Nephron (organoid): ENCODE measurements around the gene C8G.

Experiments used
- H3K27ac Mint-ChIP-seq, 3 experiments: 2 replicates each; pipeline ENCODE4 v1.8.0; 2020; ENCODE audit warnings: mixed read lengths in 3 of 3, mild to moderate bottlenecking in 2 of 3, moderate library complexity in 1 of 3
- H3K27me3 Mint-ChIP-seq: 2 replicates; pipeline ENCODE4 v1.8.0; 2021; ENCODE audit warnings: low read depth, mild to moderate bottlenecking, moderate library complexity, mixed read lengths
- H3K36me3 Mint-ChIP-seq: 2 replicates; pipeline ENCODE4 v1.8.0; 2020; ENCODE audit warnings: low read depth, mixed read lengths
- H3K4me1 Mint-ChIP-seq: 2 replicates; pipeline ENCODE4 v1.8.0; 2020; ENCODE audit warnings: mixed read lengths
- H3K4me3 Mint-ChIP-seq, 3 experiments: 2 replicates each; pipeline ENCODE4 v1.8.0; 2020; ENCODE audit warnings: mild to moderate bottlenecking in 3 of 3, mixed read lengths in 3 of 3, moderate library complexity in 2 of 3
- H3K9me3 Mint-ChIP-seq: 2 replicates; pipeline ENCODE4 v1.8.0; 2020; ENCODE audit warnings: mixed read lengths
- TF ChIP-seq, protein P1 (sequence below), 3 experiments: fragments of 200-600 bp; sonication (generic); IDR thresholded peaks; one replicate each; pipeline ENCODE4 v1.5.0; 2021; ENCODE audit warnings: antibody characterized with exemption in 3 of 3; ENCODE audit not compliant: unreplicated experiment in 3 of 3

C8G gene

DNA sequence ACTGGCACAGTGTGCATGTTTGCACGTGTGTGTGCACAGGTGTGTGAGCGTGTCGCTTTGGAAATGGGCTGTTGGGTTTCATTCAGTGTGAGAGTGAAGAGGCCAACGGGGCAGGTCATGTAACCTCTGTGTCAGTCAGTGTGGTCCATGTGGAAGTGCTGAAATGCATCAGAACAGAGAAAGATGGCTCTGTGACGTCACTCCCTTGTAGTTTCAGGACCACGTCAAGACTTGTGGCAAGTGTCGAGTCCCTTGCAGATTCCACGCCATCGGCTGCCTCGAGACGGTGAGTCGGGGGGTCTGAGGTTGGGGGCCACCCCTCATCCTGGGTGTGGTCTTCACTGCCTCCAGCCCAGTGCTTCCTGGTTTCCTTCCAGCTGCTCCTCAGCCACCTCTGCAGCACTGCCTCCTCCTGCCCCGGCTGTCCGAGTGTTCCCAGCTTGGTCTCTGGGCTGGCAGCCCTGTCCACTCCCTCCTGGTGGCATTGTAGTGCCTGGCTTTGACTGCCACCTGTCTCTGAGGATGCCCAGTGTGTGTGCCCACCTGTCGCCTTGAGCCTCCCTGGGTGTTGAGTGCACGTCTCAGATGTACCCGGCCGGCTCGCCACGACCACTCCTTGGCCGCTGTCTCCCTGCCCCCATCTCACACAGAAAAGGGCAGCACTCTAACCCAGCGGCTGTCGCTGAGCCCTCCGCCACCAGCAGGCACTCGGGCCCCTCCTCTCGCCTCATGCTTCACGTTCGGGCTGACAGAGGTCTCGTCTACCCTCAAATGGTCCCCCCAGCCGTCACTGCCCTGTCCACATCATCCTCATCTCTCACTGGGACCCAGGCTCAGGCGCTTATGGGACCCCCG is 28.5 kb upstream of the C8G start:
- H3K27me3 Mint-ChIP-seq = no peaks in the 10 kb centered on the region
- H3K4me3 Mint-ChIP-seq = no peak overlapping the region
- no peaks in the 10 kb centered on the region for H3K9me3 Mint-ChIP-seq
- no peak overlapping the region for H3K27ac Mint-ChIP-seq
- H3K36me3 Mint-ChIP-seq = peaks cover 32% of the 10 kb centered on the region
- no peaks in the 10 kb centered on the region for H3K4me1 Mint-ChIP-seq
- TF ChIP-seq, protein P1, sequence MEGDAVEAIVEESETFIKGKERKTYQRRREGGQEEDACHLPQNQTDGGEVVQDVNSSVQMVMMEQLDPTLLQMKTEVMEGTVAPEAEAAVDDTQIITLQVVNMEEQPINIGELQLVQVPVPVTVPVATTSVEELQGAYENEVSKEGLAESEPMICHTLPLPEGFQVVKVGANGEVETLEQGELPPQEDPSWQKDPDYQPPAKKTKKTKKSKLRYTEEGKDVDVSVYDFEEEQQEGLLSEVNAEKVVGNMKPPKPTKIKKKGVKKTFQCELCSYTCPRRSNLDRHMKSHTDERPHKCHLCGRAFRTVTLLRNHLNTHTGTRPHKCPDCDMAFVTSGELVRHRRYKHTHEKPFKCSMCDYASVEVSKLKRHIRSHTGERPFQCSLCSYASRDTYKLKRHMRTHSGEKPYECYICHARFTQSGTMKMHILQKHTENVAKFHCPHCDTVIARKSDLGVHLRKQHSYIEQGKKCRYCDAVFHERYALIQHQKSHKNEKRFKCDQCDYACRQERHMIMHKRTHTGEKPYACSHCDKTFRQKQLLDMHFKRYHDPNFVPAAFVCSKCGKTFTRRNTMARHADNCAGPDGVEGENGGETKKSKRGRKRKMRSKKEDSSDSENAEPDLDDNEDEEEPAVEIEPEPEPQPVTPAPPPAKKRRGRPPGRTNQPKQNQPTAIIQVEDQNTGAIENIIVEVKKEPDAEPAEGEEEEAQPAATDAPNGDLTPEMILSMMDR (IDR thresholded peaks at IDR 0.05; ENCODE audit: unreplicated experiment in 3 of 3) = no peak

DNA sequence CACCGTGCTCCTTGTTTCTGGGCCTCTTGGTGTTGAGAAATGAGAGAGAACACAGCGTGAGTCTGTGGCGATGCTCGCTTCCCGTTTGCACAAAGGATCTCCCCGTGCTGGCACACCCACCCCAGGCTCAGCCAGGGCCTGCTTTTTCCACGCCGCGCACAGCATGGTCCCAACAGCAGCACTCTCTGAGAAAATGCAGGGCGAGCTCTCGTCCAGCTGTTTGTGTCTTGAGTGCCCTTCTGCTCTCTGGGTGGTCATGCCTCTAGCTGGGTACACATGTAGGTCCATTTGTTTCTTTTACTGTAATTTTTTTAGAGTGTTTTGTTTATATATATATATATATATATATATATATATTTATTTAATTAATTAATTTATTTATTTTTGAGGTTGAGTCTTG is 27.1 kb upstream of the C8G start:
- Mint-ChIP-seq H3K36me3 (peaks cover 32% of the 10 kb centered on the region), H3K27me3 (no peaks in the 10 kb centered on the region), H3K4me3 (no peak overlapping the region), H3K9me3 (no peaks in the 10 kb centered on the region), H3K4me1 (no peaks in the 10 kb centered on the region), H3K27ac (no peak overlapping the region)
- TF ChIP-seq, protein P1 (IDR thresholded peaks at IDR 0.05; ENCODE audit: unreplicated experiment in 3 of 3) = no peak

DNA sequence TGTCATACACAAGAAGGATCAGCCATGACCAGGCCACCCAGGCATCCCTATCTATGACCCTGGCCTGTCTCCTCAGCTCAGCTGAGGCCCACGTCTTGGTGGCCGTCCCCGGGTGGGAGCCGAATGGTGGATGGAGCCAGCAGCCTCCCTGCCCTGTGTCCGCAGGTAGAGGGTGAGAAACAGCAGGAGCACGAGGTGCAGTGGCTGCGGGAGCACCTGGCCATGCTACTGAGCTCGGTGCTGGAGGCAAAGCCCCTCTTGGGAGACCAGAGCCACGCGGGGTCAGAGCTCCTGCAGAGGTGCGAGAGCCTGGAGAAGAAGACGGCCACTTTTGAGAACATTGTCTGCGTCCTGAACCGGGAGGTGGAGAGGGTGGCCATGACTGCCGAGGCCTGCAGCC is 25.0 kb upstream of the C8G start:
- Mint-ChIP-seq H3K27me3 (no peaks in the 10 kb centered on the region), H3K4me1 (no peaks in the 10 kb centered on the region), H3K27ac (no peak overlapping the region), H3K36me3 (peaks cover 30% of the 10 kb centered on the region), H3K9me3 (no peaks in the 10 kb centered on the region), H3K4me3 (no peak overlapping the region)
- TF ChIP-seq, protein P1 (IDR thresholded peaks at IDR 0.05; ENCODE audit: unreplicated experiment in 3 of 3) = no peak

DNA sequence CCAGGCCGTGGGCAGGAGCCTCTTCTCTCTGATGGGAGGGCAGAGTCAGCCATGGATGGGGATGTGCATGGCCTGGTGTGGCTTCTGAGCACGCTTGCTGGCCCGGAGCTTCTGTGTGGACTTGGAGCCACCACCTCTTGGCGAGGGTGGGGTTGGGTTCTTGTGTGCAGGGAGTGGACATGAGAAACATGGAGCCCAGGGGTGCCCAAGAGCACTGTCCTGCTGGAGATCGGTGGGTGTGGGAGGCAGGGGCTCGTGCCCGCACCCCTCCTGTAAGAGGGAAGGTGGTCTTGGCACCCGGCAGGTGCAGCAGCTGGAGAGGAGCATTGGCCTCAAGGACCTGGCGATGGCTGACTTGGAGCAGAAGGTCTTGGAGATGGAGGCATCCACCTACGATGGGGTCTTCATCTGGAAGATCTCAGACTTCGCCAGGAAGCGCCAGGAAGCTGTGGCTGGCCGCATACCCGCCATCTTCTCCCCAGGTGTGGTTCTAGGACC is 24.3 kb upstream of the C8G start:
- no peak overlapping the region for H3K27ac Mint-ChIP-seq
- H3K9me3 Mint-ChIP-seq = no peaks in the 10 kb centered on the region
- H3K4me3 Mint-ChIP-seq = no peak overlapping the region
- TF ChIP-seq, protein P1 (IDR thresholded peaks at IDR 0.05; ENCODE audit: unreplicated experiment in 3 of 3) = no peak
- no peaks in the 10 kb centered on the region for H3K27me3 Mint-ChIP-seq
- H3K4me1 Mint-ChIP-seq = no peaks in the 10 kb centered on the region
- H3K36me3 Mint-ChIP-seq = peaks cover 29% of the 10 kb centered on the region

DNA sequence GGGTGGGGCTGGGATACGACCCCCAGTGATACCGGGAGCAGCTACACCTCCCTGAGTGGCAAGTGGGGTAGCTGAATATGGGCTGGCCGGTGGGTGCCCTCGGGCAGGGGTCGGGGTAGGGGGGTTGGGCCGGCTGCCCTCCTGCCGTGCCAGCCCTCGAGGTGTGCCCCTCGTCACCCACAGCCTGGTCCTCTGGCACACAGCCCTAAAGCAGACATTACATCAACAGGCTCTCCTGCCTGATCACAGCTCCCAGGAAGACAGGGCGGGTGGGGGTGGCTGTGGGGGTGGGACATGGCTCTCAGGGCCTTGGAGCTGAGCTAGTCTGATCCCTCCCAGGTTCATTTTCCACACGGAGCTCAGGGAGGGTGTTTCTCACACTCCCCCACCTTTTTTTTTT is 23.7 kb upstream of the C8G start:
- no peaks in the 10 kb centered on the region for H3K4me1 Mint-ChIP-seq
- TF ChIP-seq, protein P1 (IDR thresholded peaks at IDR 0.05; ENCODE audit: unreplicated experiment in 3 of 3) = no peak
- H3K27me3 Mint-ChIP-seq = no peaks in the 10 kb centered on the region
- no peaks in the 10 kb centered on the region for H3K9me3 Mint-ChIP-seq
- peaks cover 24% of the 10 kb centered on the region for H3K36me3 Mint-ChIP-seq
- H3K27ac Mint-ChIP-seq = no peak overlapping the region
- H3K4me3 Mint-ChIP-seq = no peak overlapping the region

DNA sequence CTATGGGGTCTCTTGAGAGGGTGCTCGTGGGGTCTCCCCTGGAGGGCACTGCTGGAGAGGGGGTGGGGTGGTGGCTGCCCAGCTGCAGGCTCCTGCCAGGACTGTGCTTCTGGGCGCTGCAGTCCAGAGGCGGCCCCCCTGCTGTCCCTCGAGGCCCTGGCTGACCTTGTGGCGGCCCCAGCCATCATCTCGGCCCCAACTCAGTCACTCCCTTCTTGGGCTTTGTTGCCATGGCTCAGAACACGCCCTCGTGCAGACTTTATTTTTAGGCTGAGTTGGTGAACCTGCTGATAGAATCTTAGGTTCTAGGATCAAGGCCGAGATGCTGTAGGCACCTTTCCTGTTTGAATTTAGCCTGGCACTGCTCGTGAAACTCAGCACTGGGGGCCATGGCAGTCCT is 23.3 kb upstream of the C8G start:
- no peak overlapping the region for H3K27ac Mint-ChIP-seq
- H3K9me3 Mint-ChIP-seq = no peaks in the 10 kb centered on the region
- TF ChIP-seq, protein P1 (IDR thresholded peaks at IDR 0.05; ENCODE audit: unreplicated experiment in 3 of 3) = no peak
- no peak overlapping the region for H3K4me3 Mint-ChIP-seq
- no peaks in the 10 kb centered on the region for H3K4me1 Mint-ChIP-seq
- H3K36me3 Mint-ChIP-seq = peaks cover 22% of the 10 kb centered on the region
- no peaks in the 10 kb centered on the region for H3K27me3 Mint-ChIP-seq
